Activated T-cell treated with anti-CD3 and anti-CD28 coated beads, Interleukin-2, amount 50 U/mL, for 48 hours (primary cell): ENCODE data around the gene PRR5.
"Not testable (repeated sequence)": the region's sequence is repeated elsewhere in the genome, so short reads cannot be mapped to it uniquely, and the experiment has no call there.

ENCODE experiments used
- DNase-seq, 2 experiments: peaks; one replicate each; pipeline ENCODE4 v3.0.0-alpha.2; 2020

Gene PRR5

DNA sequence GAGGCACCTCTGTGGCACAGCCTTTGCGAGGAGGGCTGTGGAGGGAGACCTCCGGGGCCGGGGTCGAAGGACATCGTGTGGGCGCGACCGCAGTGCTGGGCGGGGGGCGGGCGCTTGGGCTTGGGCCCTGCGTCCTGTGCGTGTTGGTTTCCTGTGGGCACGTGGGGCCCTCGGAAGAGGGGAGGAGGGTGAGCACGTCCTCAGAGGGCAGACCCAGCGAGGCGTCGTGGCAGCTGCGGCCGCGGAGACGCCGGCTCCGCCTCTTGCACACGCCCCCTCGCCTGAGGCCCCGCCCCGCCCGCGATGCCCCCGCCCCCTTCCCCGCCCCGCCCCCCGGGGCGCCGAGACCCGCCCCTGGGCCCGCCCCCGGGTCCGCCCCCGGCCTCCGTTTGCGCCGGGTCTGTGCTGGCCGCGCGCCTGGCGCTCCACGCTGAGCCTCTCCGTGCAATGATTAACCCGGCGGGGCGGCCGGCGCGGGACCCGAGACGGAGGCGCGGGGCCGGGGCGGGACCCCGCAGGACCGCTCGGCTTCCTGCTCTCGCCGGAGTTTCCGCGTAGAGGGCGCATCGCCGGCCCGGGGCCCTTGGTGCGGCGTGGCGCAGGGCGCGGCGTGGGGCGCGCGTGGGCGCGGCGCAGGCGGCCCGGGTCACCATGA is at the start of gene PRR5:
TSS of gene PRR5 (plus strand) at position 381 of the 655 bp plus-strand sequence. CDS start at position 652, 271 bp downstream.
- DNase-seq: peak; percentile 80 to 84

DNA sequence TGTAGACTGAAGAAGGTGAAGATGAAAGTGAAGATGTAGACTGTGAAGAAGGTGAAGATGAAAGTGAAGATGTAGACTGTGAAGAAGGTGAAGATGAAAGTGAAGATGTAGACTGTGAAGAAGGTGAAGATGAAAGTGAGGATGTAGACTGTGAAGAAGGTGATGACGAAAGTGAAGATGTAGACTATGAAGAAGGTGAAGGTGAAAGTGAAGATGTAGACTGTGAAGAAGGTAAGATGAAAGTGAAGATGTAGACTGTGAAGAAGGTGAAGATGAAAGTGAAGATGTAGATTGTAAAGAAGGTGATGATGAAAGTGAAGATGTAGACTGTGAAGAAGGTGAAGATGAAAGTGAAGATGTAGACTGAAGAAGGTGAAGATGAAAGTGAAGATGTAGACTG is 49.1 kb upstream of the PRR5 start:
- not testable (repeated sequence) for DNase-seq

DNA sequence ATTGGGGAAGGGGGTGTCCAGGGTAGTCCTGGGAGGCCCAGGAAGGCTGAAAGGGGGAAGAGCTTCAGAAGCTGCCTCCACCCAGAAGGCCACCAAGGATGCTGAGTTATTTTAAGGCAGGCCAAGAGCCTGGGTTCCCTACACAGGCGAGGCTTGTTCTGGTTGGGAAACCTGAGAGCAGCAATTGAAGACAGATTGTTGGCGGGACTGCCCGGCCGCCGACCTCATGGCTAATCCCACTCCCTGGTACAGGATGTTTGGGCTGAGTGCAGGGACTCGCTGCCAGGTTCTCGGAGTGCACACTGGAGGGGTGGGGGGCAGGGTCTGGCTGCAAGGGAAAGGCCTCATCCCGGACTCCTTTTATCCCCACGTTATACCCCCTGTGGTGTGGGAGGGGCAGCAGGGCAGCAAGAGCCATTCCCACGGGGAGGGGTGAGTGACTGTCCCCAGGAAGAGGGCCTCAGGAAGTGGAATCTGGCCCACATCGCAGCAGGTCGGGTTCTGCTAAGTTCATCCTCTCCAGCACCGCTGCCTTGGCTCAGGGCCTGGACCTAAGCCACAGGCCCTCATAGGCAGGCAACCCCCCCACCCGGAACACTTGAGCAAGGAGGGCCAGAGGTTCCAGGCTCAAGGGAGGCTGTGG is 43.6 kb upstream of the PRR5 start:
- DNase-seq: no peak

- DNase-seq: no peak
These were observed 42.9 kb upstream of the PRR5 start for GRCh38 chr22:44659140-44659539.

DNA sequence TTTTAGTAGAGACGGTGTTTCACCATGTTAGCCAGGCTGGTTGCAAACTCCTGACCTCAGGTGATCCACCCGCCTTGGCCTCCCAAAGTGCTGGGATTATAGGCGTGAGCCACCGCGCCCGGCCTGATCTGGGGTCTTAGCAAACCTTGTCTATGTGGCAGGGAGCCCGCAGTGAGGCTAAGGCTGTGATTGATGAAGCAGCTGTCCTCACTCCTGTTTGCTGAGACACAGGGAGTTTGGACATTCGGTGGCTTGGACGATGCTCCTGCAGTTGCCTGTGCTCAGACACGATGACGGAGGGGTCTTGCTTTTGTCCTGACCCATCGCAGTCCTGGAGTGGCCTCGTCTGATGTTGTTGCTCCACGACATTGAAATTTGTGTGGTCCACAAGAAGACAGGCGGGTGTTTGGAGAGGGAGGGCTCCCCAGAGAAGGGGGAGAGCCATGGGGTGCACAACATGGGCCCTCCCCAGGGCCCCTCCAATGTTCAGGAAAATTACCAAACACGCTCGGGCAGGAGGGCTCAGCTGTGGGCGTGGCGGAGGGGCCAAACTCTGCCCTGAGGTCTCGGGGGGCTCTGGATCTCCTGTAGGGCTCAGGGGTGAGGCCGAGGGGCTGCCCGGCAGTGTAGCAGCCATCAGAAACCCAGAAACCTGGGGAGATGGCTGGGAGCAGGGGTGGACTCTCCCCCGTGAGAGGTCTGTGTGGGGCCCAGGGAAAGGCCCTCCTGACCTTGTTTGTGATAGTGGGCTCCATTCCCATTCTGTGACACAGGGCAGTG is 41.8 kb upstream of the PRR5 start:
- no peak for DNase-seq

DNA sequence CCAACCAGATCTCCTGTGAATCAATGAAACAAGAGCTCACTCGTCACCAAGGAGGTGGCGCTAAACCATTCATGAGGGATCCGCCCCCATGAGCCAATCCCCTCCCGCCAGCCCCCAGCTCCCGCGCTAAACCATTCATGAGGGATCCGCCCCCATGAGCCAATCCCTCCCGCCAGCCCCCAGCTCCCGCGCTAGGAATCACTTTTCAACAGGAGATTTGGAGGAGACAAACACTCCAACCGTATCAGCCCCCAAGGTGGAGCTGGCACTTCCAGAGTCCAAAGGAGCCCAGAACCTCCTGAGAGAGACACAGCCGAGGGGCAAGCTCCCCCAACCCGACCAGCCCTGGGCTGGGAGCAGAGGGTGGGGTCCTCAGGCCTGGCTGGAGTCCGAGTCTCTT is 40.9 kb upstream of the PRR5 start:
- no peak for DNase-seq

DNA sequence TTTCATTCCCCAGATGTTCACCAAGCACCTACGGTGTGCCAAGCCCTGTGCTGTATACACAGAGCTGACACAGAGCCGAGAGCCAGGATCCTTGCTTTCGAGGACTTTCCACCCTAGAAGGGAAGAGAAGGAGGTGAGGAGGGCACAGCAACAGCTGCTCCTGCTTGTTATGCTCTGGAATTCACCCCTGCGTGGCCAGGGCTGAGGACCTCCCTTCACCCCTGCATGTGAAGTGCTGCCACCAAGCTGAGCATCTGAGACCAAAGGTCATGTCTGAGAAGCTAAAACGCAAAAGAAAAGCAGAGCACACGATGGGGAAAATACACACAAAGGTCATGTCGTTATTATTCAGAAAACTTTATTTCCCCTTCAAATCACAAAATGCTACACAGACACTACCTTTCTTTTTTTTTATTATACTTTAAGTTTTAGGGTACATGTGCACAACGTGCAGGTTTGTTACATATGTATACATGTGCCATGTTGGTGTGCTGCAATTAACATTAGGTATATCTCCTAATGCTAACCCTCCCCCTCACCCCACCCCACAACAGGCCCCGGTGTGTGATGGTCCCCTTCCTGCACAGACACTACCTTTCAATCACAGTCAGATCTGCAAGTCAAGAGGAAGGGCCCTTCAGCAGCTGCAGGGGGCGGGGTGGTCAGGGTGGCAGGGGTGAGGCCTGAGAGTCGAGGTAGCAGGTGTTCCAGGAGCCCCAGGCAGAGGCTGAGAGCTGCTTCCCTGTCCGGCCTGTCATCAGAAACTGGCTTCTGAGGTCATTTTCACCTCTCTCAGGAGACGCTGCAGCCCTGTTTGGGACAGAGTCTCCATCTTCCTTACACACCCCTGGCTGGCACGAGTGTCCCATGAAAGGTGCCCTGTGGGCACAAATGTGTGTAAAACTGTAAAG is 40.1 kb upstream of the PRR5 start:
- no peak for DNase-seq

DNA sequence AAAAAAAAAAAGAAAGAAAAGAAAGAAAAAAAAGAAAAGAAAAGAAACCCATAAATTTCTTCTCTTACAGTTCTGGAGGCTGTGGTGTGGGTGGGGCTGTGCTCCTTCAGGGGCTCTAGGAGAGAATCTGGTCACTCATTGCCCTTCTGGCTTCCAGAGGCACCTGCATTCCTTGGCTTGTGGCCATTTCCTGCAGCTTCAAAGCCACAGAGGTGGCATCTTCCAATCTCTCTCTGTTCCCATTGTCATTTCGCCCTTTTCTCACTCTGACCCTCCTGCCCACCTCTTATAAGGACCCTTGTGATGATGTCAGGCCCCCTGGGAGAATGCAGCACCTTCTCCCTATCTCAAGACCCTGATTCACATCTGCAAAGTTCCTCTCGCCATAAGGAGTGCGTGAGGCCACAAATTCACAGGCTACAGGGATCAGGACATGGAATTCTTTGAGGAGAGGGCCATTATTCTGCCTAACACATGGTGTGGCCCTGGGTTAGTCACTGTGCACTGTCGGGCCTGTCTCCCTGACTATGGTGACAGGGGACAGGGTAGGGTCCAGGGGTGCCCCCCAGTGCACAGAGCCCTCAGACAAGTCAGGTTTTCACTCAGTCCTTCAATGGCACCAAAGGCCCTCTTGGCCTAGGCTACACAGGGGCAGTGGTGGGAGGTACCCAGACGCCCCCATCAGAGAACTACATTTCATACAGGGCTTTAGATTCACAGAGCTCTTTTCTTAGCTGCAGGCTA is 38.6 kb upstream of the PRR5 start:
- no peak for DNase-seq

- peak; percentile 57 to 63 for DNase-seq
These were observed 37.9 kb upstream of the PRR5 start for GRCh38 chr22:44664149-44664548.

GRCh38 chr22:44665115-44665514 is 36.9 kb upstream of the PRR5 start:
- no peak for DNase-seq

DNA sequence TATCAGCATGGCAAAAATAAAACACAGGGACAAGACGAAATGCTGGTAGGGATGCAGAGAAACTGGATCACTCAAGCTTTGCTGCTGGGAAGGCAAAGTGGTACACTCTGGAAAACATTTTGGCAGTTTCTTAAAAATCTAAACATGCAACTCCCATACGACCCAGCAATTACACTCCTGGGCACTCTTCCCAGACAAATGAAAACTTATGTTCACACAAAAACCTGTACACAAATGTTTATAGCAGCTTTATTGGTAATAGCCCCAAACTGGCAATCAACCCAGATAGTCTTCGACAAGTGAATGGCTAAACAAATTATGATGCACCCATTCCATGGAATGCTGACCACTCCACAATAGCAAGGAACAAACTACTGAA is 35.8 kb upstream of the PRR5 start:
- no peak for DNase-seq

DNA sequence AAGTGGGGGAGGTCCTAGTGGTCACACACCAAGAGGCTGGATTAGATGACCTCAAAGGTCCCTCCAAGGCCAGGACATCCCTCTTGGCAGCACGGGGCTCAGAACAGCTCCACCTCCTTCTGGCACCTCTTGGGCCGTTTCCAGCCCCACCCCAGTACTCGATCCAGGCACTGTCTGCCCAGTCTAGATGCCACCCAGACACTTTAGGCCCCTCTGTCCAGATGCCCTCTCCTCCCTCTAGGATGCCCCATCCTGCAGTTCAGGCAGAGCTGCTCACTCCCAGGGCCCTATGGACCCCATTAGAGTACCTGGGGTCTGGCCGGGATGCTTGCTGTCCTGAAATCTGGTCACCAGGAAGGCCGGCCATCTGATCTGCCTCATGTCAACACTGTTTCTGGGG is 34.7 kb upstream of the PRR5 start:
- no peak for DNase-seq

GRCh38 chr22:44667829-44668189 is 34.2 kb upstream of the PRR5 start:
- peak; percentile 60 for DNase-seq

GRCh38 chr22:44668190-44668885 is 33.7 kb upstream of the PRR5 start:
- DNase-seq: peak; percentile 39 to 56

- DNase-seq: no peak
These were observed 33.0 kb upstream of the PRR5 start for GRCh38 chr22:44668886-44669521.

DNA sequence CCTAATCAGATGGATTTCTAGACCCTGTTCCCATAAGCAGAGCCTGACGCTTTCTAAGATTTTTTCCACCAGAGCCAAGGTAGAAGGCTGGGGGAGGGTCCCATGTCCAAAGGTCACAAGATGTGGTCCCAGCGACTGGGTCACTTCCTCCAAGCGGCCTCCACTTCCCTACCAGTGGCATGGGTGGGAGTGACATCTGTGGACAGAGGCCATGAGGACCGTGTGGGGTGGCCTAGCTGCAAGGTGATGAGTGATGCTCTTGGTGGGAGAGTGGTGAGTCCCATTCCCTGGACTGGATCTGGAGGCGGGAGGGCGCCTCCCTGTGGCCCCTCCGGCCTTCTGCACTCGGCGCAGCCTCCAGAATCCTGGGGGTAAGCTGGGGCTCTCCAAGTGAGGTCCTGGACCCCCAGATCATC is 32.4 kb upstream of the PRR5 start:
- peak in 1 of 2 experiments; percentile 36 for DNase-seq

- DNase-seq: no peak
These were observed 31.6 kb upstream of the PRR5 start for GRCh38 chr22:44670220-44670988.

DNA sequence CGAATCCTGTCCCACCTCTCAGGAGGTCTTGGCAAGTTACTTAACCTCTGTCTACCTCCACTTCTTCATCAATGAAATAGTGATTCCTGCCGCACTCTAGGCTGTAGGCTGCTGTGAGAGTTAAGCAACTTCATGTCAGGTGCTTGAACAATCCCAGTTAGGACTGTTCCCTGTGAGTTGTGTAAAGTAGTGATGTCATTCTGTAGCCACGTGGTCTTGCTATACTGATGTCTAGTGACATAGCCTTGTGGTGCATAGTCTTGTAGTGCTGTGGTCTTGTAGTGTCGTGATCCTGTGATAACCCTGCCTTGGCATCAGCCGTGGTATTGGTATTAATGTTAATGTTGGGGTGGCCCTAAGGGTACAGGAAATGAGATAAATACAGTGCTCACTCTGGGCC is 30.3 kb upstream of the PRR5 start:
- no peak for DNase-seq

DNA sequence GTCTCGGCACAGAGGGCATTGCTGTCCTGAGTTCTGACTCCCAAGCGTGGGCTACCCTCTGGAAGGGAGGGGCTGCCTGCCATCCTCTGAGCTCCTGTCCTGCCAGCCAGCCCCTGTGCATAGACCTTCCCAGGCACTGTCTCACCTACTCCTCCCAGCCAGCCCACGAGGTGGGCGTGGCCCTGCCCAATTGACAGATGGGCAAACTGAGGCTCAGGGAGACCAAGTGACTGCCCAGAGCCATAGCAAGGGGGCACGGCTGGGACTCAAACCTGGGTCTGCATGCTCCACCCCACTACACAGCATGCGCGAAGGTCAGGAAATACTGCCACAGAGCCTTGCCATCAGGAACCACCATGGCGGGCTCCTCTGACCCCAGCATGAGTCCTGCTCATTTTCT is 29.4 kb upstream of the PRR5 start:
- DNase-seq: no peak

DNA sequence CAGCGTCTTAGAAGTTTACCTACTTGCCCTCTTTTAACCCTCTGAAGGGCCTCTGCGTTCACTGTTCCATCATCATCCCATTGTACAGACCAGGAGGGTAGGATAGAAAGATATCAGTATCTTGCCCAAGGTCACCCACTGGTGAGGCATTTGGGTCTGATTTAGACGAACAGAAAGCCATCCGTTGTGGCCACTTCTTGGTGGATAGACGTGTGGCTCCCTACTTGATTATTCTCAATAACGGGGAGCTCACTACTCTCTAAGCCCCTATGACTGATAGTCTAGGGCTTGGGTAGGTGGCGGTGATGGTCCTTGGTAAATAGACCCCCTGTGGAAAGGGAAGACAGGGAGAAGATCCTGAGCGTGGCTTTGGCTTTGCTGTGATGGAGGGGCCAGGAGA is 28.6 kb upstream of the PRR5 start:
- DNase-seq: no peak
